Liver (tissue), 9 donors: ENCODE data around the gene TEC. TPM values are rescaled to one million over a fixed set of nuclear protein-coding genes. Genes with fewer than 3 reads are reported as not detected.
"Not testable (repeated sequence)": the region's sequence is repeated elsewhere in the genome, so short reads cannot be mapped to it uniquely, and the experiment has no call there.

Experiments
- DNase-seq: peaks from one replicate; pipeline ENCODE4 v3.0.0-alpha.2; 2017; ENCODE audit warnings: low spot score
- H3K27ac ChIP-seq, 2 donors: one replicate each; pipeline ENCODE4 v1.7.0; 2013; ENCODE audit warnings: inconsistent platforms in 2 of 2, low read length in 2 of 2, control low read depth in 1 of 2, low read depth in 1 of 2, mild to moderate bottlenecking in 1 of 2
- H3K27me3 ChIP-seq, 4 donors: one replicate each; pipeline versions ENCODE4 v1.6.1 to v1.7.0; 2013; ENCODE audit warnings: low read length in 3 of 4, inconsistent platforms in 1 of 4, mild to moderate bottlenecking in 1 of 4, moderate library complexity in 1 of 4; ENCODE audit not compliant: control insufficient read depth in 4 of 4, insufficient read depth in 4 of 4
- H3K36me3 ChIP-seq, 4 donors: one replicate each; pipeline versions ENCODE4 v1.6.1 to v1.7.0; 2013; ENCODE audit warnings: low read length in 3 of 4, mild to moderate bottlenecking in 3 of 4, low read depth in 1 of 4, moderate library complexity in 1 of 4; ENCODE audit not compliant: control insufficient read depth in 4 of 4, insufficient read depth in 3 of 4
- H3K4me1 ChIP-seq, 4 donors: one replicate each; pipeline versions ENCODE4 v1.6.1 to v1.7.0; 2013; ENCODE audit warnings: low read length in 3 of 4, mild to moderate bottlenecking in 3 of 4, moderate library complexity in 1 of 4; ENCODE audit not compliant: control insufficient read depth in 4 of 4, insufficient read depth in 4 of 4
- H3K4me3 ChIP-seq, 3 donors: one replicate each; pipeline versions ENCODE4 v1.6.1 to v1.7.0; 2013; ENCODE audit warnings: low read length in 3 of 3, control low read depth in 1 of 3, low read depth in 1 of 3, mild to moderate bottlenecking in 1 of 3
- H3K9ac ChIP-seq, 2 donors: one replicate each; pipeline ENCODE4 v1.7.0; 2013; ENCODE audit warnings: low read length in 2 of 2, mild to moderate bottlenecking in 2 of 2, moderate library complexity in 2 of 2, control low read depth in 1 of 2, low read depth in 1 of 2
- H3K9me3 ChIP-seq, 4 donors: one replicate each; pipeline versions ENCODE4 v1.6.1 to v1.7.0; 2013; ENCODE audit warnings: low read length in 3 of 4; ENCODE audit not compliant: control insufficient read depth in 4 of 4
- EGR1 ChIP-seq, 2 donors: IDR thresholded peaks; 2 replicates each; pipeline ENCODE4 v1.6.1; 2016 to 2018; ENCODE audit warnings: antibody characterized with exemption in 2 of 2, low read depth in 2 of 2
- FOXA2 ChIP-seq: IDR thresholded peaks from 2 replicates; pipeline ENCODE4 v1.6.1; 2016; ENCODE audit warnings: antibody characterized with exemption
- GABPA ChIP-seq, 2 donors: IDR thresholded peaks in 1 of 2; conservative IDR thresholded peaks in 1 of 2; 2 replicates each; pipeline ENCODE4 v1.6.1; 2016; ENCODE audit warnings: antibody characterized with exemption in 2 of 2, mild to moderate bottlenecking in 1 of 2, moderate library complexity in 1 of 2
- HNF4A ChIP-seq, 2 donors: conservative IDR thresholded peaks; 2 replicates each; pipeline ENCODE4 v1.6.1; 2016; ENCODE audit warnings: antibody characterized with exemption in 2 of 2, mild to moderate bottlenecking in 2 of 2
- JUND ChIP-seq, 2 donors: IDR thresholded peaks; 2 replicates each; pipeline ENCODE4 v1.6.1; 2016; ENCODE audit warnings: antibody characterized with exemption in 2 of 2
- NR2F2 ChIP-seq: IDR thresholded peaks from 2 replicates; pipeline ENCODE4 v1.6.1; 2016; ENCODE audit warnings: antibody characterized with exemption
- RAD21 ChIP-seq, 2 donors: IDR thresholded peaks; 2 replicates each; pipeline ENCODE4 v1.6.1; 2016; ENCODE audit warnings: antibody characterized with exemption in 2 of 2, mild to moderate bottlenecking in 2 of 2
- RXRA ChIP-seq, 2 donors: IDR thresholded peaks; 2 replicates each; pipeline ENCODE4 v1.6.1; 2017 to 2018; ENCODE audit warnings: antibody characterized with exemption in 2 of 2, mild to moderate bottlenecking in 1 of 2
- SP1 ChIP-seq: IDR thresholded peaks from 2 replicates; pipeline ENCODE4 v1.6.1; 2018; ENCODE audit warnings: antibody characterized with exemption, mild to moderate bottlenecking
- TAF1 ChIP-seq: conservative IDR thresholded peaks from 2 replicates; pipeline ENCODE4 v1.6.1; 2016; ENCODE audit warnings: antibody characterized with exemption, mild to moderate bottlenecking
- WGBS: extraction: QIAGEN DNeasy Blood & Tissue Kit; methylation state at CpG from one replicate; pipeline ENCODE4 v1.1.7; 2013; 5-methylcytosine and 5-hydroxymethylcytosine counted together
- polyA plus RNA-seq, 2 donors: library from polyadenylated mRNA; stranded (reverse) in 1 of 2; unstranded in 1 of 2; fragments of 200-250 nt in 1 of 2; fragments of >200 nt in 1 of 2; fragmentation: Nextera tagmentation in 1 of 2; extraction: Ambion mirVana in 1 of 2; gene quantifications; one replicate each; pipeline versions ENCODE4 v1.2.1 to v1.2.3, GENCODE V29; 2013 to 2015
- total RNA-seq, 2 donors: library from RNA; depleted of rRNA; stranded (reverse); fragments of >200 nt; gene quantifications; one replicate each; pipeline ENCODE4 v1.2.3, GENCODE V29; 2014
- TF ChIP-seq, protein P1 (sequence below): IDR thresholded peaks from 2 replicates; pipeline ENCODE4 v1.6.1; 2016; ENCODE audit warnings: antibody characterized with exemption, mild to moderate bottlenecking
- TF ChIP-seq, protein P2 (sequence below): fragments of 150-350 bp; IDR thresholded peaks from 2 replicates; pipeline ENCODE4 v1.5.1; 2017; ENCODE audit warnings: improper control_type of control experiment, low read depth, low read length; ENCODE audit not compliant: missing input control
- TF ChIP-seq, protein P3 (sequence below): IDR thresholded peaks from 2 replicates; pipeline ENCODE4 v1.6.1; 2016; ENCODE audit warnings: antibody characterized with exemption
- donor health status: healthy.
- donor health status: healthy.
- donor health status: healthy.
- donor health status: healthy.
- donor health status: healthy.

Gene TEC
- total and polyA plus RNA-seq, 4 donors: 1.1 to 4.7 (median 2.0) TPM

DNA sequence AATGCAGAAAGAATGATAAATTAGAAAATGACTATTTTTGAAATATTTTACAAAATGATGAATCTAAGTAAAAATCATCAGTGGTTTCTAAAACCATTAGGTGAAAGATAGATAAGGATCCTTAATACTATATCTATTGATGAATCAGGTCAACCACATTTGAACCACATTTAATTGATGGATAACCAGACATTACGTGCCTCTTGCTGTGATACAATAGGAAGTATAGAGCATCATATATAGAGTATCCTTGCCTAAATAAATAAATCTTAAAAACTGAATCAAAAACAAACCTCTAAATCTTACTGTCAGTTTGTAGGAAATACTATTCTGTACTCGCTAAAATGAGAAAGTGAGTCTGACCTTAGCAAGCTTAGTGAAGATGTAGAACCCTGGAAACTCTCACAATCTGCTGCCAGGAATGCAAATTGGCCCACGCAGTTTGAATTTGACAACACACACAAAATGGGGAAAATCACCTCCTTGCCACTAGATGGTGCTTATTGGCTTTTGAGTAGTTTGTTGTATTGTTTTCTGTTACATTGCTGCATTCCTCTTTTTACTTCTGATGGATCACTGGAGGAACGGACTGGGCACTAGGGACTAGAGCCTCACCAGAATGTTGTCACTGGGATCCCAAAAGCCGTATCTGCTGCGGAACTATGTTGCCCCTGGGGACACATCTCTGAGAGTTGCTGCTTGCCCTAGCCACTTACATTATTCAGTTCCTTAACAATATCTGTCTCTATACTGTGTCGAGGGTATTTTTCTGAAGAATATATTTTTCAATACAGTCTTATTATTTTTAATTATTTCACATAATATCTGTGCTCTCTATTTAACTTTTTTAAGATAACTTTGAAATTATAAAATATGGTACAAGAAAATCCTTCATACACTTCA, 46.3 kb upstream of the TEC start:
- Histone ChIP-seq H3K9ac (no peak overlapping the region), H3K36me3 (no peaks in the 10 kb centered on the region), H3K27ac (no peak overlapping the region), H3K4me3 (no peak overlapping the region), H3K27me3 (no peaks in the 10 kb centered on the region), H3K9me3 (no peaks in the 10 kb centered on the region), H3K4me1 (peaks cover 2 to 6% (median 4%) of the 10 kb centered on the region in 4 donors)
- DNase-seq: no peak
- TF ChIP-seq, protein P1, sequence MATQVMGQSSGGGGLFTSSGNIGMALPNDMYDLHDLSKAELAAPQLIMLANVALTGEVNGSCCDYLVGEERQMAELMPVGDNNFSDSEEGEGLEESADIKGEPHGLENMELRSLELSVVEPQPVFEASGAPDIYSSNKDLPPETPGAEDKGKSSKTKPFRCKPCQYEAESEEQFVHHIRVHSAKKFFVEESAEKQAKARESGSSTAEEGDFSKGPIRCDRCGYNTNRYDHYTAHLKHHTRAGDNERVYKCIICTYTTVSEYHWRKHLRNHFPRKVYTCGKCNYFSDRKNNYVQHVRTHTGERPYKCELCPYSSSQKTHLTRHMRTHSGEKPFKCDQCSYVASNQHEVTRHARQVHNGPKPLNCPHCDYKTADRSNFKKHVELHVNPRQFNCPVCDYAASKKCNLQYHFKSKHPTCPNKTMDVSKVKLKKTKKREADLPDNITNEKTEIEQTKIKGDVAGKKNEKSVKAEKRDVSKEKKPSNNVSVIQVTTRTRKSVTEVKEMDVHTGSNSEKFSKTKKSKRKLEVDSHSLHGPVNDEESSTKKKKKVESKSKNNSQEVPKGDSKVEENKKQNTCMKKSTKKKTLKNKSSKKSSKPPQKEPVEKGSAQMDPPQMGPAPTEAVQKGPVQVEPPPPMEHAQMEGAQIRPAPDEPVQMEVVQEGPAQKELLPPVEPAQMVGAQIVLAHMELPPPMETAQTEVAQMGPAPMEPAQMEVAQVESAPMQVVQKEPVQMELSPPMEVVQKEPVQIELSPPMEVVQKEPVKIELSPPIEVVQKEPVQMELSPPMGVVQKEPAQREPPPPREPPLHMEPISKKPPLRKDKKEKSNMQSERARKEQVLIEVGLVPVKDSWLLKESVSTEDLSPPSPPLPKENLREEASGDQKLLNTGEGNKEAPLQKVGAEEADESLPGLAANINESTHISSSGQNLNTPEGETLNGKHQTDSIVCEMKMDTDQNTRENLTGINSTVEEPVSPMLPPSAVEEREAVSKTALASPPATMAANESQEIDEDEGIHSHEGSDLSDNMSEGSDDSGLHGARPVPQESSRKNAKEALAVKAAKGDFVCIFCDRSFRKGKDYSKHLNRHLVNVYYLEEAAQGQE: no peak
- no peak for TF ChIP-seq SP1
- TF ChIP-seq NR2F2: no peak
- no peak for TF ChIP-seq GABPA (IDR thresholded peaks at IDR 0.05 in 1 of 2, conservative IDR thresholded peaks at IDR 0.05 in 1 of 2)
- TF ChIP-seq, protein P2, sequence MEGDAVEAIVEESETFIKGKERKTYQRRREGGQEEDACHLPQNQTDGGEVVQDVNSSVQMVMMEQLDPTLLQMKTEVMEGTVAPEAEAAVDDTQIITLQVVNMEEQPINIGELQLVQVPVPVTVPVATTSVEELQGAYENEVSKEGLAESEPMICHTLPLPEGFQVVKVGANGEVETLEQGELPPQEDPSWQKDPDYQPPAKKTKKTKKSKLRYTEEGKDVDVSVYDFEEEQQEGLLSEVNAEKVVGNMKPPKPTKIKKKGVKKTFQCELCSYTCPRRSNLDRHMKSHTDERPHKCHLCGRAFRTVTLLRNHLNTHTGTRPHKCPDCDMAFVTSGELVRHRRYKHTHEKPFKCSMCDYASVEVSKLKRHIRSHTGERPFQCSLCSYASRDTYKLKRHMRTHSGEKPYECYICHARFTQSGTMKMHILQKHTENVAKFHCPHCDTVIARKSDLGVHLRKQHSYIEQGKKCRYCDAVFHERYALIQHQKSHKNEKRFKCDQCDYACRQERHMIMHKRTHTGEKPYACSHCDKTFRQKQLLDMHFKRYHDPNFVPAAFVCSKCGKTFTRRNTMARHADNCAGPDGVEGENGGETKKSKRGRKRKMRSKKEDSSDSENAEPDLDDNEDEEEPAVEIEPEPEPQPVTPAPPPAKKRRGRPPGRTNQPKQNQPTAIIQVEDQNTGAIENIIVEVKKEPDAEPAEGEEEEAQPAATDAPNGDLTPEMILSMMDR: peak; percentile 64
- no peak for TF ChIP-seq HNF4A (conservative IDR thresholded peaks at IDR 0.05)
- TF ChIP-seq EGR1 (IDR thresholded peaks at IDR 0.05; ENCODE audit: low read depth in 2 of 2): no peak
- peak; percentile 91 to 95 for TF ChIP-seq RAD21 (IDR thresholded peaks at IDR 0.05)
- TF ChIP-seq TAF1: no peak
- 31% methylated on average over 7 of the region's 7 CpGs for WGBS

DNA sequence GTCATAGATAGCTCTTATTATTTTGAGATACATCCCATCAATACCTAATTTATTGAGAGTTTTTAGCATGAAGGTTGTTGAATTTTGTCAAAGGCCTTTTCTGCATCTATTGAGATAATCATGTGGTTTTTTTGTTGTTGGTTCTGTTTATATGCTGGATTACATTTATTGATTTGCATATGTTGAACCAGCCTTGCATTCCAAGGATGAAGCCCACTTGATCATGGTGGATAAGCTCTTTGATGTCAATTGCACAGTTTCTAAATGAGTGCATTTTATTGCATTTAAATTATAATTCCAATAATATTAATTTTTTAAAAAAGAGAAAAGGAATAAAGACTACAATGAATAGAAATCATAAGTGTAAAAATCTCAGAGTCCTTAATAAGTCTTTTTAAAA, 45.1 kb upstream of the TEC start:
- H3K27me3 ChIP-seq, H3K9ac ChIP-seq, DNase-seq, H3K36me3 ChIP-seq, H3K4me1 ChIP-seq, H3K9me3 ChIP-seq, H3K27ac ChIP-seq, H3K4me3 ChIP-seq: not testable (repeated sequence)

DNA sequence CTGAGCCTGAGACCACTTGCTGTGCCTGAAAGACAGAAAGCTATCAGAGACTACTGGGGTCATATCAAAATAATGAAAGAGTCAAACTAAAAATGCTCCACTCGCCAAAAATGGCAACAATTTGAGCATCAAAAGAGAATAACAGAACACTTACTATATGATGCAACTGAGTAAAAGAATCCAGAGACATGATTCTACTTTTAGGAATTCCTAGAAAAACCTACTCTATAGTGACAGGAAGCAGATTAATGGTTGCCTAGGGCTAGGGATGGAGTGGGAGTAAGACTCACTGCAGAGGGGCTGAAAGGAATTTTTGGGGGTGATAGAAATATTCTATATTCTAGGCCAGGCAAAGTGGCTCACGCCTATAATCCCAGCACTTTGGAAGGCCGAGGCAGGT, 42.3 kb upstream of the TEC start:
- no peak overlapping the region for H3K4me3 ChIP-seq
- no peak for TF ChIP-seq FOXA2
- TF ChIP-seq JUND (IDR thresholded peaks at IDR 0.05): no peak
- TF ChIP-seq NR2F2: no peak
- TF ChIP-seq, protein P3, sequence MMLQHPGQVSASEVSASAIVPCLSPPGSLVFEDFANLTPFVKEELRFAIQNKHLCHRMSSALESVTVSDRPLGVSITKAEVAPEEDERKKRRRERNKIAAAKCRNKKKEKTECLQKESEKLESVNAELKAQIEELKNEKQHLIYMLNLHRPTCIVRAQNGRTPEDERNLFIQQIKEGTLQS: no peak
- TF ChIP-seq, protein P2: no peak
- no peak for TF ChIP-seq SP1
- no peak for TF ChIP-seq HNF4A (conservative IDR thresholded peaks at IDR 0.05)
- no peak for TF ChIP-seq RXRA (IDR thresholded peaks at IDR 0.05)
- TF ChIP-seq, protein P1: no peak
- TF ChIP-seq TAF1: no peak
- no peak overlapping the region for H3K27ac ChIP-seq
- 95% methylated on average over 3 of the region's 3 CpGs for WGBS
- no peaks in the 10 kb centered on the region for H3K36me3 ChIP-seq
- no peak for DNase-seq
- no peaks in the 10 kb centered on the region for H3K27me3 ChIP-seq
- H3K4me1 ChIP-seq: peaks cover 0 to 2% (median 0%) of the 10 kb centered on the region in 4 donors
- no peak overlapping the region for H3K9ac ChIP-seq
- no peaks in the 10 kb centered on the region for H3K9me3 ChIP-seq
